22Rv1 (cell line): ENCODE results near the gene SERPINE1.

Source experiments
- CTCF ChIP-seq: fragments of 450-650 bp; IDR thresholded peaks from 2 replicates; pipeline ENCODE4 v1.5.1; 2017; ENCODE audit warnings: mild to moderate bottlenecking
- ZFX ChIP-seq: fragments of 450-650 bp; IDR thresholded peaks from 2 replicates; pipeline ENCODE4 v1.6.1; 2017; ENCODE audit warnings: antibody characterized with exemption, borderline replicate concordance

GRCh38 chr7:101159696-101160674 lies 33.1 kb downstream of the SERPINE1 start:
- TF ChIP-seq CTCF (no peak), ZFX (no peak)
